Heart right ventricle (tissue), 16 donors: ENCODE data around the gene ATP13A2. TPM values are rescaled to one million over a fixed set of nuclear protein-coding genes. Genes with fewer than 3 reads are reported as not detected.

ENCODE experiments used
- ATAC-seq, 8 donors: fragments of 200-7000 bp; cut with Tn5 transposase; one replicate each; pipeline ENCODE4 v1.9.1; 2020; ENCODE audit warnings: mild to moderate bottlenecking in 8 of 8, moderate library complexity in 8 of 8, moderate number of reproducible peaks in 1 of 8
- DNase-seq, 2 donors: peaks; one replicate each; pipeline ENCODE4 v3.0.0-alpha.2; 2020
- H3K27ac ChIP-seq, 10 donors: fragments of 200-600 bp; sonication (generic) in 2 of 10; one replicate each; pipeline versions ENCODE4 v1.5.0 to v1.8.0; 2020 to 2022; ENCODE audit warnings: mild to moderate bottlenecking in 3 of 10
- H3K27me3 ChIP-seq, 7 donors: fragments of 200-600 bp; one replicate each; pipeline ENCODE4 v1.8.0; 2021 to 2022; ENCODE audit warnings: mild to moderate bottlenecking in 2 of 7
- H3K36me3 ChIP-seq, 9 donors: fragments of 200-600 bp; sonication (generic) in 1 of 9; one replicate each; pipeline versions ENCODE4 v1.5.0 to v1.8.0; 2020 to 2022; ENCODE audit warnings: mild to moderate bottlenecking in 2 of 9
- H3K4me1 ChIP-seq, 9 donors: fragments of 200-600 bp; sonication (generic) in 1 of 9; one replicate each; pipeline versions ENCODE4 v1.5.0 to v1.8.0; 2020 to 2022; ENCODE audit warnings: mild to moderate bottlenecking in 4 of 9
- H3K4me3 ChIP-seq, 10 donors: fragments of 200-600 bp; sonication (generic) in 2 of 10; one replicate each; pipeline versions ENCODE4 v1.5.0 to v1.8.0; 2020 to 2022; ENCODE audit warnings: mild to moderate bottlenecking in 7 of 10, moderate library complexity in 2 of 10
- H3K9me3 ChIP-seq, 11 donors: fragments of 200-600 bp in 10 of 11; sonication (generic) in 2 of 11; one replicate each; pipeline versions ENCODE4 v1.5.0 to v1.8.0; 2013 to 2022; ENCODE audit warnings: mild to moderate bottlenecking in 2 of 11, control low read depth in 1 of 11, moderate library complexity in 1 of 11
- WGBS, 2 donors: extraction: QIAGEN DNeasy Blood & Tissue Kit; methylation state at CpG; one replicate each; pipeline ENCODE4 v1.1.7; 2013; ENCODE audit warnings: inconsistent platforms in 1 of 2; 5-methylcytosine and 5-hydroxymethylcytosine counted together
- intact Hi-C, 10 donors: fragments of 100-400 bp; cut with DNase I; formaldehyde crosslinking; loops; one replicate each; pipeline versions ENCODE4 v1.11.1 to v1.14.2; 2022
- polyA plus RNA-seq, 2 donors: library from polyadenylated mRNA; stranded (reverse); fragments of 200-250 nt; gene quantifications; one replicate each; pipeline ENCODE4 v1.2.3, GENCODE V29; 2013
- total RNA-seq, 10 donors: library from RNA; stranded (reverse); fragmentation: NEBNext Ultra II Directional in 3 of 10; extraction: Animal tissue kit (Norgen Biotek cat#: 25700) in 3 of 10; gene quantifications; one replicate each; pipeline versions ENCODE4 v1.2.1 to v1.2.4, GENCODE V29; 2021 to 2023
- TF ChIP-seq, protein P1 (sequence below), 9 donors: fragments of 200-600 bp; sonication (generic) in 2 of 9; IDR thresholded peaks; one replicate each; pipeline versions ENCODE4 v1.5.0 to v1.8.0; 2021 to 2022; ENCODE audit warnings: antibody characterized with exemption in 9 of 9, mild to moderate bottlenecking in 5 of 9, moderate library complexity in 1 of 9
- donor health status: Arrhythmogenic right ventricular cardiomyopathy.
- donor health status: ischemic (EF 13 %, LVEDD 7.1; RV severe dilation, severe dysfunction).
- donor health status: healthy with polysubstance abuse.
- donor health status: DM: no; HTN: yes; CAD: no.
- donor health status: DM: no; HTN: no; CAD: no.
- donor health status: ischemic (EF 25% LVEDD 6.9; RV normal size, moderate dysfunction).
- donor health status: ischemic (EF 25% LVEDD 5.7; RV mildly dilated, moderate dysfunction).
- donor health status: healthy.
- donor health status: DM: yes; HTN: yes; CAD: no.
- donor health status: Ischemic cardiomyopathy.
- donor health status: ischemic (EF 35%, LVEDD 5.7; RV mildly dilated, moderate dysfunction).
- donor health status: nonischemic (EF 11% LVEDD 7.7; RV severe dilation, severe dysfunction).
- donor health status: DM: yes; HTN: yes; CAD: no.
- donor health status: PGD.
- donor health status: ischemic (EF 29% LVEDD 5.4; RV normal size, mild dysfunction).
- donor health status: nonischemic (EF 23%, LVEDD 6.1; RV moderate dilation, normal function).

Gene ATP13A2
- total and polyA plus RNA-seq, 12 donors: 7.2 to 20.0 (median 11.0) TPM

DNA sequence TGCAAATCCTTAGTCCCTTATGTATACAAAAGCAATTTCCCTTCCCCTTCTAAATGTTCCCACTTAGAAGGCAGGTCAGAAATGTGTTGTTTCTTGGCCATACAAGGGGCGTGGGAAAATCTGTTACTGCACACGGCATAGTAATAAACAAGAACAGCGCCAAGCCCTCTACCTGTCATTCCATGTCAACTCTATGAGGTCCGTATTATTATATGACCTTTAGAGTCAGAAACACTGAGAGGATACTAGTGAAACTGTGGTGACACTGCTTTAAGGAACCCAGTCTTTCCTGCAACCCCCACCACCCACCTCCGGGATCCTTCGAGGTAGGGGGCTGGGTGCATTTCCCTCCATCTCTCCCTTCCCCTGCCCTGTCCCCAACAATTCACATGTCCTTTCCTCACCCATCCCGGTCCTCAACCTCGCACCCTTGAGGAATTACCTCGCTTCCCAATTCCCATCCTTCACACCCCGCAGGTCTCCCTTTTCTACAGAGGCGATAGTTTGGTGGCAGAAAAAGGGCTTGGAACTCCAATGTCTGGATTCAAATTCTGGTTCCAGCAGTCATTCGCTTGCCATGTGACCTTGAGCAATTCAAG lies 41.5 kb upstream of the ATP13A2 start:
- intact Hi-C loops: loop anchor here in 1 of 10 donors (5.0 kb wide), 1 partner anchor 41 kb away; the partner anchor contains the start of gene ATP13A2
- ATAC-seq (peak in 2 of 8 donors; percentile 0 to 5), DNase-seq (no peak)
- Histone ChIP-seq H3K9me3 (no peaks in the 10 kb centered on the region), H3K36me3 (peaks cover 0 to 38% (median 16%) of the 10 kb centered on the region in 9 donors), H3K27me3 (no peaks in the 10 kb centered on the region), H3K4me1 (peaks cover 5 to 40% (median 26%) of the 10 kb centered on the region in 9 donors), H3K27ac (peak overlapping the region; percentile 41 to 92 (median 87)), H3K4me3 (peak overlapping the region; percentile 66 to 86 (median 74))
- TF ChIP-seq, protein P1, sequence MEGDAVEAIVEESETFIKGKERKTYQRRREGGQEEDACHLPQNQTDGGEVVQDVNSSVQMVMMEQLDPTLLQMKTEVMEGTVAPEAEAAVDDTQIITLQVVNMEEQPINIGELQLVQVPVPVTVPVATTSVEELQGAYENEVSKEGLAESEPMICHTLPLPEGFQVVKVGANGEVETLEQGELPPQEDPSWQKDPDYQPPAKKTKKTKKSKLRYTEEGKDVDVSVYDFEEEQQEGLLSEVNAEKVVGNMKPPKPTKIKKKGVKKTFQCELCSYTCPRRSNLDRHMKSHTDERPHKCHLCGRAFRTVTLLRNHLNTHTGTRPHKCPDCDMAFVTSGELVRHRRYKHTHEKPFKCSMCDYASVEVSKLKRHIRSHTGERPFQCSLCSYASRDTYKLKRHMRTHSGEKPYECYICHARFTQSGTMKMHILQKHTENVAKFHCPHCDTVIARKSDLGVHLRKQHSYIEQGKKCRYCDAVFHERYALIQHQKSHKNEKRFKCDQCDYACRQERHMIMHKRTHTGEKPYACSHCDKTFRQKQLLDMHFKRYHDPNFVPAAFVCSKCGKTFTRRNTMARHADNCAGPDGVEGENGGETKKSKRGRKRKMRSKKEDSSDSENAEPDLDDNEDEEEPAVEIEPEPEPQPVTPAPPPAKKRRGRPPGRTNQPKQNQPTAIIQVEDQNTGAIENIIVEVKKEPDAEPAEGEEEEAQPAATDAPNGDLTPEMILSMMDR (IDR thresholded peaks at IDR 0.05): no peak
- 3 to 6% methylated on average over 12 of the region's 12 CpGs for WGBS, 2 donors

DNA sequence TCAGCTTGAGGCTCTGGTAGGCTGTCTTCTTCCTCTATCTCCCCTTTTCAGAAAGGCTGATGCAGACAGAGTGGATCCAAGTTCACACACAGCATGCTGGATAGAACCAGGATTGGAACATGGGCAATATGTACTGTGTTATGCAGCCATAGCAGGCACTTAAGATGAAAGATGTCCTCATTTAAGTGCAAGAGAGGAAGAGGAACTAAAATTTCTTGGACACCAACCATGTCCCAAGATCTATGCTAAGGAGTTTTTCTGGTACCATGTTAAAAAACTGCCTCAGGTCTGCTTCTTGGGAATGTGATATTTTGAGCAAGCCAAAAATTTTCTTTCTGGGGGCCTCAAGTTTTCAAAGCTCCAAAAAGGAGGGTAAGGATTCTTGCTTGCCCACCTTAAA lies 40.9 kb upstream of the ATP13A2 start:
- Histone ChIP-seq H3K4me1 (peaks cover 5 to 45% (median 28%) of the 10 kb centered on the region in 9 donors), H3K27ac (peak overlapping the region in 7 of 10 donors; percentile 79 to 92 (median 90)), H3K27me3 (no peaks in the 10 kb centered on the region), H3K9me3 (no peaks in the 10 kb centered on the region), H3K4me3 (peak overlapping the region in 9 of 10 donors; percentile 66 to 86 (median 76)), H3K36me3 (peaks cover 0 to 38% (median 18%) of the 10 kb centered on the region in 9 donors)
- no peak for ATAC-seq
- intact Hi-C loops: loop anchor here in 1 of 10 donors (5.0 kb wide), 1 partner anchor 40 kb away; the partner anchor contains the start of gene ATP13A2
- TF ChIP-seq, protein P1 (IDR thresholded peaks at IDR 0.05): no peak
- no peak for DNase-seq

DNA sequence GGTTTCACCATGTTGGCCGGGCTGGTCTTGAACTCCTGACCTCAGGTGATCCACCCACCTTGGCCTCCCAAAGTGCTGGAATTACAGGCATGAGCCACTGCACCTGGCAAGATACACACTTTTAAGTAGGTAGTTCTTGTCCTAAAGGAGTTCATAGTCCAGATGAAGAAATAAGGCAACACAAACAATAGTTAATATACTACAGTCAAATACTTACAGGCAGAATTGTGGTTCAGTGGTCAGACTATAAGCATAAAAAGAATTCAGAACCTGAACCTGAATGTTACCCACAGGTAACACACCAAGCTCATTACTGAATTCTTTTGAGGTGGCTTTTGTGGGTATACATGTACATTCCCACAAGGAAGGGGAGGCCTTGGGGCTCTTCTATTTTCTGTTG lies 40.3 kb upstream of the ATP13A2 start:
- Histone ChIP-seq H3K27ac (no peak overlapping the region), H3K4me3 (peak overlapping the region in 2 of 10 donors; percentile 77 to 86), H3K27me3 (no peaks in the 10 kb centered on the region), H3K9me3 (no peaks in the 10 kb centered on the region), H3K36me3 (peaks cover 0 to 38% (median 18%) of the 10 kb centered on the region in 9 donors), H3K4me1 (peaks cover 5 to 50% (median 31%) of the 10 kb centered on the region in 9 donors)
- DNase-seq (no peak), ATAC-seq (no peak)
- TF ChIP-seq, protein P1 (IDR thresholded peaks at IDR 0.05): no peak
- WGBS, 2 donors: 70 to 82% methylated on average over 1 of the region's 1 CpG
- intact Hi-C loops: loop anchor here in 1 of 10 donors (5.0 kb wide), 1 partner anchor 40 kb away; the partner anchor contains the start of gene ATP13A2

DNA sequence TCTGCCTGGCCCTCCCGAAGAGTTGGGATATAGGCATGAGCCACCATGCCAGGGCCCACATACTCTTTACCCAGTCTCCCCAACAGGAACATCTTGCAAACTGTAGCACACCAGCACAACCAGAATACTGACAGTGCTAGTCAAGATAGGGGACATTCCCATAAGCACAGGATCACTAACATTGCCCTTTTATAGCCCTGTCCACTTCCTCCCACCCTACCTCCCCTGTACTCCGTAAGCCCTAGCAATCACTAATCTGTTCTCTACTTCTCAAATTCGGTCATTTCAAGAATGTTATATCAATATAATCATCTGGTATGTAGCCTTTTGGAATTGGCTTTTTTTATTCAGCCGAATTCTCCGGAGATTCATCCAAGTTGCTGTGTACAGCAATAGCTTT lies 36.2 kb upstream of the ATP13A2 start:
- H3K27me3 ChIP-seq: no peaks in the 10 kb centered on the region
- H3K4me1 ChIP-seq: peaks cover 5 to 63% (median 43%) of the 10 kb centered on the region in 9 donors
- no peaks in the 10 kb centered on the region for H3K9me3 ChIP-seq
- H3K4me3 ChIP-seq: no peak overlapping the region
- intact Hi-C loops: loop anchor here in 8 of 10 donors (2.0 to 5.0 kb wide), 5 partner anchors 36 to 97 kb away; partner anchors contain the start of gene ATP13A2 (in 1 of the 8)
- H3K36me3 ChIP-seq: peaks cover 0 to 62% (median 34%) of the 10 kb centered on the region in 9 donors
- no peak for DNase-seq
- 80 to 81% methylated on average over 5 of the region's 5 CpGs for WGBS, 2 donors
- peak overlapping the region in 1 of 10 donors; percentile 26 for H3K27ac ChIP-seq
- peak in 2 of 8 donors; percentile 27 to 31 for ATAC-seq
- TF ChIP-seq, protein P1 (IDR thresholded peaks at IDR 0.05): no peak
